Upper lobe of right lung (tissue), 1 donor: ENCODE data around the gene MARCHF7. TPM values are rescaled to one million over a fixed set of nuclear protein-coding genes. Genes with fewer than 3 reads are reported as not detected.

Source experiments
- ATAC-seq: fragments of 200-7000 bp; cut with Tn5 transposase; one replicate; pipeline ENCODE4 v1.9.1; 2020; ENCODE audit warnings: mild to moderate bottlenecking, moderate library complexity
- DNase-seq: peaks from one replicate; pipeline ENCODE4 v3.0.0-alpha.2; 2020
- H3K27ac ChIP-seq: fragments of 200-600 bp; one replicate; pipeline ENCODE4 v1.8.0; 2022
- H3K27me3 ChIP-seq: fragments of 200-600 bp; one replicate; pipeline ENCODE4 v1.8.0; 2022; ENCODE audit warnings: mild to moderate bottlenecking
- H3K36me3 ChIP-seq: fragments of 200-600 bp; one replicate; pipeline ENCODE4 v1.8.0; 2022
- H3K4me1 ChIP-seq: fragments of 200-600 bp; one replicate; pipeline ENCODE4 v1.8.0; 2022
- H3K4me3 ChIP-seq: fragments of 200-600 bp; one replicate; pipeline ENCODE4 v1.8.0; 2022; ENCODE audit warnings: mild to moderate bottlenecking
- H3K9me3 ChIP-seq: fragments of 200-600 bp; one replicate; pipeline ENCODE4 v1.8.0; 2022
- CTCF ChIP-seq: fragments of 200-600 bp; IDR thresholded peaks from one replicate; pipeline ENCODE4 v1.8.0; 2022; ENCODE audit warnings: antibody characterized with exemption
- intact Hi-C: fragments of 100-400 bp; cut with DNase I; formaldehyde crosslinking; loops from one replicate; pipeline ENCODE4 v1.11.0; 2022
- total RNA-seq: library from RNA; stranded (reverse); fragmentation: NEBNext Ultra II Directional; extraction: Animal tissue kit (Norgen Biotek cat#: 25700); gene quantifications from one replicate; pipeline ENCODE4 v1.2.1, GENCODE V29; 2021
- donor health status: DM: no; HTN: yes; CAD: no; lungs with severe emphysema.

Gene MARCHF7
- total RNA-seq, 1 donor from 2014 or later, result 83.2 TPM

- H3K36me3 ChIP-seq, result peaks cover 73% of the 10 kb centered on the region
- H3K4me1 ChIP-seq, result peaks cover 22% of the 10 kb centered on the region
- no peaks in the 10 kb centered on the region for H3K9me3 ChIP-seq
- ATAC-seq, result peak; percentile 72
- no peak overlapping the region for H3K27ac ChIP-seq
- intact Hi-C loops, result no loop called here
- no peaks in the 10 kb centered on the region for H3K27me3 ChIP-seq
- no peak overlapping the region for H3K4me3 ChIP-seq
- no peak for DNase-seq
- TF ChIP-seq CTCF, result no peak
These were observed 46.4 kb downstream of the MARCHF7 start for GRCh38 chr2:159758686-159759085.

GRCh38 chr2:159759577-159759976 lies 47.3 kb downstream of the MARCHF7 start:
- intact Hi-C loops, result no loop called here
- peaks cover 69% of the 10 kb centered on the region for H3K36me3 ChIP-seq
- no peak overlapping the region for H3K4me3 ChIP-seq
- DNase-seq (no peak), ATAC-seq (peak; percentile 89)
- TF ChIP-seq CTCF, result no peak
- H3K4me1 ChIP-seq, result peaks cover 14% of the 10 kb centered on the region
- H3K9me3 ChIP-seq, result no peaks in the 10 kb centered on the region
- H3K27ac ChIP-seq, result no peak overlapping the region
- no peaks in the 10 kb centered on the region for H3K27me3 ChIP-seq

DNA sequence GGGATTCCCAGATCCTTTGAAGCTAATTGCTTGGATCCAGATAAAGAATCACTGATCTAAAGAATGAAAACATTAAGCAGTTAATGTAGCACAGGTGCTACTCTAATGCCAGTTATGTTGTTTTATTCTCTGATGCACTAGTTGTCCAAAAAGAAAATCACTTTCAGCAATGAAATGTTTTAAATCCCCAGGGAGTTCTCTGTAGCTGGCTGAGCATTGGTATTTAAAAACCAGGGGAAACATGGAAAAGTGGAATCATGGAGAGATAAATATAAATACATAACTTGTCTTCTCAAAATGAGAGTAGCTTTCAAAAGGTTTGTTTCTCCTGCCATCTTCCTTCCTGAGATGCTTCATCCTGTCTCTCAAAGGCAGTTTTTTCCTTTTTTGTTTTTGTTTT lies 48.0 kb downstream of the MARCHF7 start:
- no peaks in the 10 kb centered on the region for H3K27me3 ChIP-seq
- DNase-seq (no peak), ATAC-seq (no peak)
- H3K36me3 ChIP-seq, result peaks cover 75% of the 10 kb centered on the region
- H3K4me3 ChIP-seq, result no peak overlapping the region
- no peaks in the 10 kb centered on the region for H3K9me3 ChIP-seq
- intact Hi-C loops, result no loop called here
- no peak for TF ChIP-seq CTCF
- H3K4me1 ChIP-seq, result peaks cover 12% of the 10 kb centered on the region
- H3K27ac ChIP-seq, result no peak overlapping the region

DNA sequence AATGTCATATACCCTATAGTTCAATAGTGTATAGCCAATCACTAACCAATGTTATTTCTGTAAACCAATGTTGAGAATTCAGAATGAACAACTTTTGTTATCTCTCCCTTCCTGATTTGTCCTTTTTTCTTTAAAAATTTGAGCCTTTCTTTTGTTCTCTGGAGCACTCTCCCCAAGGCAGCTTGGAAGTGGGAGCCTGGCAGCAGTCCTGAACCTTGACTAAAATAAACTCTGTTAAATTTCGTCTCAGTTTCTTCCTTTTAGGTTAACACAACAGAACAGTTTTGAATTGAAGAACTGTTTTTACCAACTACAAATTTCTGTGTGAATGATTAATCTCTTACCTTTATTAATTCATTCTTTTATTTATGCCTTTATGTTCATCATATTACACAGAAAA lies 49.8 kb downstream of the MARCHF7 start:
- Histone ChIP-seq H3K4me1 (peaks cover 12% of the 10 kb centered on the region), H3K9me3 (no peaks in the 10 kb centered on the region), H3K4me3 (no peak overlapping the region), H3K27me3 (no peaks in the 10 kb centered on the region), H3K36me3 (peaks cover 78% of the 10 kb centered on the region), H3K27ac (no peak overlapping the region)
- intact Hi-C loops, result no loop called here
- no peak for DNase-seq
- TF ChIP-seq CTCF, result no peak
- no peak for ATAC-seq

Other genes starting within 250 kb of the MARCHF7 start
- gene BAZ2B, start 96.0 kb upstream of the MARCHF7 start, total RNA-seq, result 91.9 TPM
- 109 TPM for gene CD302, start 85.7 kb downstream of the MARCHF7 start, total RNA-seq
- gene LY75, start 192.2 kb downstream of the MARCHF7 start, total RNA-seq, result 9.4 TPM